Forelimb muscle (tissue), 1 donor: ENCODE results near the gene EMC1. TPM values are rescaled to one million over a fixed set of nuclear protein-coding genes. Genes with fewer than 3 reads are reported as not detected.
"Not testable (repeated sequence)": the region's sequence is repeated elsewhere in the genome, so short reads cannot be mapped to it uniquely, and the experiment has no call there.

Experiments used
- DNase-seq: peaks from one replicate; pipeline ENCODE4 v3.0.0-alpha.2; 2013; ENCODE audit warnings: low read depth
- polyA plus RNA-seq: library from polyadenylated mRNA; unstranded; fragments of 120-200 nt; gene quantifications from one replicate; pipeline ENCODE4 v1.2.1, GENCODE V29; 2013; ENCODE audit not compliant: insufficient read length

EMC1 gene
- polyA plus RNA-seq, 1 donor = 36.3 TPM

- DNase-seq = no peak
These were observed 9.2 kb upstream of the EMC1 start for GRCh38 chr1:19260211-19261138.

GRCh38 chr1:19258353-19258752, 7.0 kb upstream of the EMC1 start:
- DNase-seq = no peak

GRCh38 chr1:19257178-19257914, 6.0 kb upstream of the EMC1 start:
- no peak for DNase-seq

DNA sequence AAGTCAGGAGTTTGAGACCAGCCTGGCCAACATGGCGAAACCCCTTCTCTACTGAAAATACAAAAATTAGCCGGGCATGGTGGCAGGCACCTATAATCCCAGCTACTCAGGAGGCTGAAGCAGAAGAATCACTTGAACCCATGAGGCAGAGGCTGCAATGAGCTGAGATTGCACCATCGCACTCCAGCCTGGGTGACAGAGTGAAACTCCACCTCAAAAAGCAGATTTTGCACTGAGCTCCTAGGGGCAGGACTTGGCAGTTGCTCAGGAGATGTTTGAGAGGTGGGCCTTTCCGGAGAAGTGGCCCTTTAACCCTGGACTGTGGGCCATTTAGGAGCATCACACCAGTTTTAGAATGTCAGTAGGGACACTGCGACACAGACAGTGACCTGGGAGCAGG, 5.0 kb upstream of the EMC1 start:
- not testable (repeated sequence) for DNase-seq

GRCh38 chr1:19255288-19255687, 4.0 kb upstream of the EMC1 start:
- no peak for DNase-seq

- no peak for DNase-seq
These were observed 3.1 kb upstream of the EMC1 start for GRCh38 chr1:19254416-19254815.

DNA sequence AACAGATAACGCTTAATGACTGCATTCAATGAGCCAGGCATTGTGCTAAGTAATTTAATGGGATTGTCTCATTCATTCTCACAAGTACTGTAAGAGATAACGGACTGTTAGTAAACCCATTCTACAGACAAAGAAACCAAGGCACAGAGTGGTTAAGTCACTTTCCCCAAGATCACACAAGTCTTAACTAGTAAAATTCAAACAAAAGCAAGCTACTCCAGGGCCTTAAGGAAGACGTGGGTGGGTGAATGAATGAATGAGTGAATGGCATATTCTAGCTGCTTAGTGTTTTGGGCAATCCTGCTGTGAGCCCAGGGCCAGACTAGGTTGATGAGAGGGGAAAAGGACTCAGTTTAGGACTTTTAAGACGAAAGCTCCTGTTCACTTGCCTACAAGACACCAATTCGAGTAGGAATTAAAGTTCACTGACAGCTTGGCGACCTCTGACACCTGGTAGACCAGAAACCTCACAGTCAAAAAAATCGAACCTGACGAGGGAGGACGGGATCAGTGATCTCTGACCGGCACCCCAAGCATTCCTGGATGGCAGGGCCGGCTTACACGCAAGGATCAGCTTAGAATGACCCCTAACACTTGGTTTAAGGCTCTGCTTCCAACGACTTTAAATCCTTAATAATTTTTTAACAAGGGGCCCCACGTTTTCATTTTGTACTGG, 557 bp downstream of the EMC1 start:
- no peak for DNase-seq

DNA sequence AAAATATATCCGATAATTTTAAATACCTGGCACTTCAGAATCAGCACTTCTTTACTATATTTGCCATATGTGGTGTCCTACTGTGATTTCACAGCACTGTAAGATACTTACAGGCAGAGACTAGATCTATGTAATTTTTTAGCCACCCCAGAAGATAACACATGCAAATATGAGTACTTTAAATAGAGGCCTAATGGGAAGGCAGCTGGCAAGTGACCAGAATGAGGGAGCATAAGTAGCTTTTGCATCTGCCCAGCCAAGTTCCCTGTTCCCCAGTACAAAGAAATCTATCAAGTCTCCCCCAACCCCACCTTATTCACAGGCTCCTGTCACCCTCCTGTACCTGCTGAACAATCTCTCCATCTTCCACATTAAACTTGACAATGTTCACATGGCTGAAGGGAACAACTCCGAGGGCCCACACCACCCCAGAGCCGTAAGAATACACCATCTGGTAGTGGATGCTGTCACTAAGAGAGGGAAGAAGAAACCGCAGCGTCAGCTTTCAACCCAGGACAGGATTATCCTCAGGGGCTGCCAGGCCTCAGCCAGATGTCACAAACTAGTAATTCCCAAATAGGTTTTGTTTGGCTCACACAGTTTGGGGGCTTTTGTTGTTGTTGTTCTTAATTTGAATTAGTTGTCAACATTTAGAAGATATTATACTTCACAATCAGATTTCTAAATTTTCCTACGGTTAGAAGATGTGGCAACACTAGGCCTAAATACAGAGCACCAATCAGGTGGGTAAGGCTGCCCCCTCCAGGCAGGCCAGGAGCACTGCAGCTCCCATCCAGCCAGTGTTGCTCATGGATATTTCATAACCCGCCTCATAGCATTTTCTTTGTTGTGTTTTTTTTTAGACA, 10.4 kb downstream of the EMC1 start:
- DNase-seq = no peak

- DNase-seq = no peak
These were observed 11.4 kb downstream of the EMC1 start for GRCh38 chr1:19239876-19240275.

GRCh38 chr1:19234224-19234623, 17.1 kb downstream of the EMC1 start:
- no peak for DNase-seq

- DNase-seq = no peak
These were observed 18.8 kb downstream of the EMC1 start for GRCh38 chr1:19232524-19232846.

- not testable (repeated sequence) for DNase-seq
These were observed 19.4 kb downstream of the EMC1 start for GRCh38 chr1:19231736-19232523.

GRCh38 chr1:19229828-19230325, 21.4 kb downstream of the EMC1 start:
- no peak for DNase-seq

DNA sequence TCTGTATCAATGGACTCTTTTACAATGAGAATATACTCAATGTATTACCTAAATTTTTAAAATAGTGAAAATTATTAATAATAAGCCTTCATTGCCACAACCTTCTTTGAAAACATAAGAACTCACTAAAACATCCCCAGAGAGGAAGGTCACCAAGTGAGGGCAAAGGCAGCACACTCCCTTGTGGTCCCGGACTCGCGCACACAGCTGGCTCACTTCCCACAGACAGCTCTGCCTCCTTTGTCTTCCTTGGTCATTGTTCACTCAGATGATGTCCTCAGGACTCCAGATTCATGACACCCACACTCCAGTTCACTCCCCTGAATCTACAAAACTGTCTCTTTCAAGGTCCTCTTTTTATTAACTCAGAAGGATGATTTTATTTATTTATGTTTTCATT, 22.1 kb downstream of the EMC1 start:
- DNase-seq = no peak

DNA sequence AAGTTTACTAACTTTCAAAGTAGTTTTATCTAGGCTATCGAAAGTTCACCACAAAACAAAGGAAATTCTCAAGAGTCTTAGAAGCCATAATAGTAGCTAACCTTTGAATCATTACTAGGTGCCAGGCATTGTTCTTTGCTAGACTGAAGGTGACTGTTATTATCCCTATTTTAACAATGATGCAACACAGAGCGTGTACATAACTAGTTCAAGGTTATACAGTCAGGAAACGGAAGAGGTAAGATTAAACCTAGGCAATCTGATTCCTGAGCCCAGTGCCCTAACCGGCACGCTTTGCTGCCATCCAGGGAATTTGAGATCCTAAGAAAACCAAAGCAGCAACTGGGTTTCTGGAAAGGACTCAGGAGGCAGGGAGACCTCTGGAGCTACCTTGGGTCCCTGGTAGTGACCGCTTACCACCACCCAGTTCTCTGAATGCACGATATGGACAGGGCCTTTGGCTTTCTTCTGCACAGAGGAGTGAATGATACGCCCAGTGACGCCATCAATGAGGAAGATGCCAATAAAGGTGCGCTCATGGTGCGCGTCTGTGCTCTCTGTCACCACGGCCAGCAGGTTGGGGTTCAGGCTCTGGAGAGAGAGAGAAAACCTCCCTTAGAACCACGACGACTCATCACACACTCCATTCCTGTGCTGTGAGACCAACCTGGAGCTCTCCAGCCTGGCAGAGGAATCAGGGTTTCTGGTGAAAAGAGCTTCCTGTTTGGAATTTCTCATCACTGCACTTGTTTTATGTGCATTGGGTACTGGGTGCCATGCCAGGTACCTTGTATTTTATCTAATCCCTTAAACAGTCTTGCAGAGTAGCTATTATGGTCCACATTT, 28.1 kb downstream of the EMC1 start:
- no peak for DNase-seq

GRCh38 chr1:19222573-19222972, 28.8 kb downstream of the EMC1 start:
- no peak for DNase-seq

DNA sequence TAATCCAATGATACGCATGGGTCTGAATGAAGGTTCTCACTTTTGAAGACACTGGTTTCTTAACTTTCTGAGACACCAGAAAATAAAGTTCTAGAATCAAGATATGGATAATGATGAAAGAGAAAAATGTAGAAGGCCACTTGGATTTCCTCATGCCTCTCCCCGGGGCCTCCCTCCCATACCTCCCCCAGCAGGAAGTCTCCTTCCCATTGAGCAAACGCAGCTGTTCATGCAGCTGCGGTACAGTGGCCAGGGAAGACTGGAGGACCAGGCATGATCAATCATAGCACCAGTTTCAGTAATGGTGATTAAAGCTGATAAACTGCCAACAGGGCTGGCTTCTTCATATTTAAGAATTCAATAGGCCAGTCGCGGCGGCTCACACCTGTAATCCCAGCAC, 30.3 kb downstream of the EMC1 start:
- no peak for DNase-seq

DNA sequence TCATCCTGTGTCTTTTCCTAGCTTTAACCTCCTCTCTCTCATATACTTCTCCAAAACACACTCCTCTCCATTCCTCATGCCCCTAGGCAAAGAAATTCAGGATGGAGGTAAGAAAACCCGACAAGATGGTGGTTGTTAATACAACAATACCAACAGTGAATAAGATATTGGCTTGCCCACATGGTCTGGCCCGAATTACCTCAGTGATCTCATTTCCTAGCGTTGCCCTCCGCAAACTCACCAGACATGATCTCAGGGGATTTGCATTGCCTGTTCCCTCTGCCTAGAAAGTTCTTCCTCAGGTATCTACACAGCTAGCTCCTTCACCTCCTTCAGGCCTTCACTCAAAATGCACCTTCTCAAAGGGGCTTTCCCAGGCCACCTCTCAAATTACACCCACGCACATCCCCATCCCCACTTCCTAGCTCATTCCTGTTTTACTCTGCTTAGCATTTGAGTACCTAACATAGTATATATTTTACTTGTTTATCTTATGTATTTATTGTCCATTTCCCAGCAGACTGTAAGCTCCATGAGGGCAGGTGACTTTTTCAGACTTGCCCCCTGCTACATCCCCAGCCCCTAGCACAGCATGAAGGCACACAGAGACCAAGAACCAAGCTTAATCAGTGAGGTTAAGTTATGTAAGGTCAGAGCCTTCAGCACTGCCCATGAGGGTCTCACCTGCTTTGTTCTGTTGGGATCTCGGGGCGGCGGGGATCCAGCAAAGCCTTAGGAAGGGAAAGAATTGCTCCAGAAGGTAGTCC, 31.1 kb downstream of the EMC1 start:
- DNase-seq = no peak

GRCh38 chr1:19219451-19219850, 31.9 kb downstream of the EMC1 start:
- no peak for DNase-seq
